GM12878 (cell line): ENCODE measurements around the gene CDKL4. TPM values are rescaled to one million over a fixed set of nuclear protein-coding genes. Genes with fewer than 3 reads are reported as not detected.

Source experiments
- ATAC-seq: fragments of 200-7000 bp; cut with Tn5 transposase; 3 replicates; pipeline ENCODE4 v1.9.1; 2020; ENCODE audit warnings: mild to moderate bottlenecking, moderate library complexity
- BruUV-seq: library from RNA; stranded (reverse); fragments of 400-500 nt; replicated peaks from 2 replicates; lab custom pipeline; 2021; lab: Mats Ljungman, UMichigan
- CTCF ChIA-PET: fragments of 300-600 bp; sonication (Branson Sonifier 250); formaldehyde crosslinking; extraction: SDS; loops from one replicate; lab custom pipeline; 2021; ENCODE audit warnings: inconsistent platforms; lab: Yijun Ruan, JAX
- POLR2A ChIA-PET: fragments of 350-600 bp; formaldehyde crosslinking; extraction: SDS; loops from one replicate; lab custom pipeline; 2021; ENCODE audit warnings: inconsistent platforms; lab: Charles Lee
- RAD21 ChIA-PET: fragments of 300-600 bp; sonication (Branson Sonifier 250); formaldehyde crosslinking; loops from one replicate; lab custom pipeline; 2023; ENCODE audit warnings: antibody characterized with exemption; ENCODE audit not compliant: unreplicated experiment; lab: Charles Lee
- SMC1A ChIA-PET: fragments of 300-600 bp; sonication (Branson Sonifier 250); formaldehyde crosslinking; loops from one replicate; lab custom pipeline; 2023; ENCODE audit not compliant: unreplicated experiment, uncharacterized antibody; lab: Charles Lee
- DNase-seq: peaks from one replicate; pipeline ENCODE4 v3.0.0-alpha.2; 2011; ENCODE audit warnings: low read depth, low spot score
- FAIRE-seq: peaks from 3 replicates; lab custom pipeline; 2011; peaks lifted over from hg19 to GRCh38; lab: Jason Lieb, UNC
- H2AFZ ChIP-seq: 2 replicates; pipeline ENCODE4 v1.6.0; 2011; ENCODE audit warnings: low read depth, low read length, control low read depth; ENCODE audit not compliant: control insufficient read depth
- H3K27ac ChIP-seq: 2 replicates; pipeline ENCODE4 v1.5.1; 2011; ENCODE audit warnings: control low read depth; ENCODE audit not compliant: control insufficient read depth, insufficient read depth
- H3K27me3 ChIP-seq, 2 experiments: replicated peaks in 1 of 2; 2 replicates each; pipeline versions ENCODE4 v1.6.0 to v1.6.1; 2011; ENCODE audit warnings: low read length in 1 of 2; ENCODE audit not compliant: control insufficient read depth in 2 of 2, insufficient read depth in 2 of 2
- H3K36me3 ChIP-seq, 2 experiments: 2 replicates each; pipeline ENCODE4 v1.5.1; 2011; ENCODE audit warnings: low read length in 1 of 2; ENCODE audit not compliant: control insufficient read depth in 2 of 2, insufficient read depth in 2 of 2
- H3K4me1 ChIP-seq: 2 replicates; pipeline ENCODE4 v1.6.1; 2011; ENCODE audit warnings: mild to moderate bottlenecking, low read length, moderate library complexity, mixed read lengths; ENCODE audit not compliant: control insufficient read depth, insufficient read depth
- H3K4me2 ChIP-seq: 2 replicates; pipeline ENCODE4 v1.6.0; 2011; ENCODE audit warnings: control low read depth; ENCODE audit not compliant: control insufficient read depth, insufficient read depth
- H3K4me3 ChIP-seq: fragments of 200-600 bp; sonication (generic); 2 replicates; pipeline ENCODE4 v1.5.1; 2016
- H3K79me2 ChIP-seq: 2 replicates; pipeline ENCODE4 v1.6.0; 2011; ENCODE audit warnings: low read length; ENCODE audit not compliant: control insufficient read depth, insufficient read depth
- H3K9ac ChIP-seq: 2 replicates; pipeline ENCODE4 v1.8.0; 2011; ENCODE audit warnings: low read length, control low read depth, mixed read lengths; ENCODE audit not compliant: control insufficient read depth, insufficient read depth
- H3K9me3 ChIP-seq: replicated peaks from 3 replicates; pipeline ENCODE4 v1.5.1; 2011; ENCODE audit warnings: mild to moderate bottlenecking, low read length; ENCODE audit not compliant: control insufficient read depth, insufficient read depth
- H4K20me1 ChIP-seq: 2 replicates; pipeline ENCODE4 v1.6.0; 2011; ENCODE audit not compliant: control insufficient read depth, insufficient read depth
- BACH1 ChIP-seq: fragments of 450-650 bp; IDR thresholded peaks from 2 replicates; pipeline ENCODE4 v1.6.1; 2017; ENCODE audit warnings: mild to moderate bottlenecking, borderline replicate concordance
- BCL3 ChIP-seq: IDR thresholded peaks from 2 replicates; pipeline ENCODE4 v1.6.1; 2011; ENCODE audit warnings: borderline replicate concordance, low read depth, mild to moderate bottlenecking, moderate library complexity, low read length; ENCODE audit not compliant: insufficient read depth, poor library complexity, severe bottlenecking
- CREM ChIP-seq: IDR thresholded peaks from 2 replicates; pipeline ENCODE4 v1.6.1; 2014; ENCODE audit warnings: antibody characterized with exemption, low read depth
- EGR1 ChIP-seq, 2 experiments: IDR thresholded peaks; 1 replicate in 1 of 2; 2 replicates in 1 of 2; pipeline ENCODE4 v1.6.1; 2011 to 2012; ENCODE audit warnings: low read depth in 2 of 2, low read length in 2 of 2, borderline replicate concordance in 1 of 2, mild to moderate bottlenecking in 1 of 2, moderate library complexity in 1 of 2
- HDGF ChIP-seq: fragments of 450-650 bp; IDR thresholded peaks from 2 replicates; pipeline ENCODE4 v1.6.1; 2016; ENCODE audit warnings: antibody characterized with exemption
- IRF5 ChIP-seq: fragments of 450-650 bp; IDR thresholded peaks from 2 replicates; pipeline ENCODE4 v1.6.1; 2017; ENCODE audit warnings: borderline replicate concordance
- KAT2A ChIP-seq: conservative IDR thresholded peaks from 2 replicates; pipeline ENCODE4 v1.6.1; 2011; ENCODE audit warnings: low read depth, low read length; ENCODE audit not compliant: control insufficient read depth
- MEF2B ChIP-seq: fragments of 450-650 bp; IDR thresholded peaks from 2 replicates; pipeline ENCODE4 v1.6.1; 2018; ENCODE audit warnings: mild to moderate bottlenecking, moderate library complexity; ENCODE audit not compliant: partially characterized antibody, poor library complexity, severe bottlenecking
- NFXL1 ChIP-seq: fragments of 450-650 bp; IDR thresholded peaks from 2 replicates; pipeline ENCODE4 v1.6.1; 2017; ENCODE audit warnings: antibody characterized with exemption, mild to moderate bottlenecking, borderline replicate concordance
- PRDM15 ChIP-seq: fragments of 450-650 bp; formaldehyde crosslinking; IDR thresholded peaks from 2 replicates; pipeline ENCODE4 v1.4.0; 2020; ENCODE audit warnings: mild to moderate bottlenecking, moderate library complexity
- RUNX3 ChIP-seq: IDR thresholded peaks from 2 replicates; pipeline ENCODE4 v1.6.1; 2012; ENCODE audit warnings: low read length, inconsistent platforms
- SP1 ChIP-seq: IDR thresholded peaks from one replicate; pipeline ENCODE4 v1.6.1; 2011; ENCODE audit warnings: low read depth, low read length
- SRF ChIP-seq, 2 experiments: IDR thresholded peaks; 2 replicates each; pipeline ENCODE4 v1.6.1; 2011; ENCODE audit warnings: low read depth in 2 of 2, low read length in 2 of 2, mild to moderate bottlenecking in 1 of 2, moderate library complexity in 1 of 2
- TCF7 ChIP-seq: IDR thresholded peaks from 2 replicates; pipeline ENCODE4 v1.6.1; 2014; ENCODE audit warnings: antibody characterized with exemption, borderline replicate concordance
- ZNF24 ChIP-seq: fragments of 450-650 bp; IDR thresholded peaks from 2 replicates; pipeline ENCODE4 v1.6.1; 2017; ENCODE audit warnings: antibody characterized with exemption, mild to moderate bottlenecking
- ZNF384 ChIP-seq: IDR thresholded peaks from 2 replicates; pipeline ENCODE4 v1.6.1; 2012; ENCODE audit warnings: low read depth, mild to moderate bottlenecking, low read length, improper control_type of control experiment, borderline replicate concordance
- WGBS: methylation state at CpG from one replicate; pipeline ENCODE4 v1.1.6; 2016; ENCODE audit warnings: low lambda C conversion rate; ENCODE audit not compliant: insufficient replicate concordance, insufficient coverage; ENCODE audit errors: missing lambda C conversion rate; 5-methylcytosine and 5-hydroxymethylcytosine counted together
- in situ Hi-C: fragments of 300-500 bp; cut with MboI; formaldehyde crosslinking; loops from 9 replicates; pipeline ENCODE4 v1.14.3; 2018; ENCODE audit warnings: mixed read lengths
- intact Hi-C: fragments of 100-400 bp; cut with micrococcal nuclease; formaldehyde crosslinking; loops from one replicate; pipeline ENCODE4 v1.14.2; 2022; ENCODE audit not compliant: unreplicated experiment
- polyA plus RNA-seq, 11 experiments: library from polyadenylated mRNA; depleted of rRNA in 4 of 11; unstranded in 6 of 11; stranded (reverse) in 5 of 11; fragments of >200 nt; fragmentation: Nextera tagmentation in 4 of 11; fragmentation: Illumina TruSeq in 1 of 11; extraction: Ambion mirVana in 4 of 11; extraction: Trizol in 1 of 11; gene quantifications; 1 replicate in 1 of 11; 2 replicates in 10 of 11; pipeline versions ENCODE4 v1.2.1 to v1.2.3, GENCODE V29; 2011 to 2016; ENCODE audit warnings: inconsistent platforms in 2 of 11, missing spikeins in 2 of 11, low read depth in 1 of 11
- total RNA-seq, 4 experiments: library from RNA; depleted of rRNA in 3 of 4; stranded (reverse); fragments of >200 nt in 3 of 4; fragmentation: Illumina TruSeq in 1 of 4; extraction: Trizol in 1 of 4; gene quantifications; 2 replicates each; pipeline versions ENCODE4 v1.2.1 to v1.2.3, GENCODE V29; 2013 to 2021
- TF ChIP-seq, protein P1 (sequence below): fragments of 150-350 bp; IDR thresholded peaks from 2 replicates; pipeline ENCODE4 v1.6.1; 2014; ENCODE audit warnings: mild to moderate bottlenecking, low read depth, low read length

CDKL4 gene
- total and polyA plus RNA-seq, 10 of the 15 experiments (the other 5 are each of a cell fraction or from before 2014, with no cell fraction given): not detected

DNA sequence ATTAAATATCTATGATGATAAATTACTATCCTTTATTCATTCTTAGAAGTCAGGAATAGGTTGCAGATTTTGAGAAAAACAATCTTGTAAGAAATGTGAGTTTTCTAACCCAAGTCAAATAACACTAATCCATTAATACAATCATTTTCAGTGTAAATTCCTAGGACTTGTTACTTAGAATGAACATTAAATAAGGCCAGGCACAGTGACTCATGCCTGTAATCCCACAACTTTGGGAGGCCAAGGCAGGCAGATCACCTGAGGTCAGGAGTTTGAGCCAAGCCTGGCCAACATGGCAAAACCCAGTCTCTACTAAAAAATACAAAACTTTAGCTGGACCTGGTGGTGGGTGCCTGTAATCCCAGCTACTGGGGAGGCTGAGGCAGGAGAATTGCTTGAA lies 45.8 kb upstream of the CDKL4 start (continued):
- TF ChIP-seq NFXL1 (no peak), RUNX3 (no peak), IRF5 (no peak), BCL3 (no peak), HDGF (no peak), SP1 (no peak)
- TF ChIP-seq, protein P1, sequence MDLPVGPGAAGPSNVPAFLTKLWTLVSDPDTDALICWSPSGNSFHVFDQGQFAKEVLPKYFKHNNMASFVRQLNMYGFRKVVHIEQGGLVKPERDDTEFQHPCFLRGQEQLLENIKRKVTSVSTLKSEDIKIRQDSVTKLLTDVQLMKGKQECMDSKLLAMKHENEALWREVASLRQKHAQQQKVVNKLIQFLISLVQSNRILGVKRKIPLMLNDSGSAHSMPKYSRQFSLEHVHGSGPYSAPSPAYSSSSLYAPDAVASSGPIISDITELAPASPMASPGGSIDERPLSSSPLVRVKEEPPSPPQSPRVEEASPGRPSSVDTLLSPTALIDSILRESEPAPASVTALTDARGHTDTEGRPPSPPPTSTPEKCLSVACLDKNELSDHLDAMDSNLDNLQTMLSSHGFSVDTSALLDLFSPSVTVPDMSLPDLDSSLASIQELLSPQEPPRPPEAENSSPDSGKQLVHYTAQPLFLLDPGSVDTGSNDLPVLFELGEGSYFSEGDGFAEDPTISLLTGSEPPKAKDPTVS: no peak
- TF ChIP-seq, all 136 proteins: peak for 0

- Histone ChIP-seq H3K4me1 (no peaks in the 10 kb centered on the region), H3K79me2 (no peaks in the 10 kb centered on the region), H3K27ac (no peak overlapping the region), H4K20me1 (no peaks in the 10 kb centered on the region), H3K27me3 (no peaks in the 10 kb centered on the region), H3K4me3 (no peak overlapping the region), H3K9ac (no peak overlapping the region), H3K9me3 (no peaks in the 10 kb centered on the region), H2AFZ (no peak overlapping the region), H3K36me3 (no peaks in the 10 kb centered on the region), H3K4me2 (no peak overlapping the region)
- ChIA-PET CTCF (no interaction called here), RAD21 (no interaction called here), SMC1A (interaction anchor here (1.1 to 1.4 kb wide), 2 partner anchors 11 to 17 kb away, joined by 3 to 4 read pairs; no protein-coding TSS in a partner anchor), POLR2A (no interaction called here)
- in situ Hi-C loops: no loop called here
- no peak for ATAC-seq
- intact Hi-C loops: no loop called here
- BruUV-seq: no TSS peak
- DNase-seq: no peak
- FAIRE-seq: no peak
- 48% methylated on average over 1 of the region's 1 CpG for WGBS
- TF ChIP-seq SRF (IDR thresholded peaks at IDR 0.05; ENCODE audit: low read depth in 2 of 2, low read length in 2 of 2): no peak
- no peak for TF ChIP-seq ZNF384
- no peak for TF ChIP-seq HDGF
- TF ChIP-seq TCF7: no peak
- TF ChIP-seq CREM: no peak
- no peak for TF ChIP-seq MEF2B
- TF ChIP-seq PRDM15 (CRISPR knock-in tag): no peak
- no peak for TF ChIP-seq KAT2A
- no peak for TF ChIP-seq BACH1
- no peak for TF ChIP-seq ZNF24
- TF ChIP-seq EGR1 (IDR thresholded peaks at IDR 0.05; ENCODE audit: borderline replicate concordance in 1 of 2, low read depth in 2 of 2, low read length in 2 of 2): no peak
Measured at GRCh38 chr2:39283561-39283960, 39.8 kb upstream of the CDKL4 start.
